ENCODE data around the gene ACOXL.
"Not testable (repeated sequence)": the region's sequence is repeated elsewhere in the genome, so short reads cannot be mapped to it uniquely, and the experiment has no call there.

Gene ACOXL

DNA sequence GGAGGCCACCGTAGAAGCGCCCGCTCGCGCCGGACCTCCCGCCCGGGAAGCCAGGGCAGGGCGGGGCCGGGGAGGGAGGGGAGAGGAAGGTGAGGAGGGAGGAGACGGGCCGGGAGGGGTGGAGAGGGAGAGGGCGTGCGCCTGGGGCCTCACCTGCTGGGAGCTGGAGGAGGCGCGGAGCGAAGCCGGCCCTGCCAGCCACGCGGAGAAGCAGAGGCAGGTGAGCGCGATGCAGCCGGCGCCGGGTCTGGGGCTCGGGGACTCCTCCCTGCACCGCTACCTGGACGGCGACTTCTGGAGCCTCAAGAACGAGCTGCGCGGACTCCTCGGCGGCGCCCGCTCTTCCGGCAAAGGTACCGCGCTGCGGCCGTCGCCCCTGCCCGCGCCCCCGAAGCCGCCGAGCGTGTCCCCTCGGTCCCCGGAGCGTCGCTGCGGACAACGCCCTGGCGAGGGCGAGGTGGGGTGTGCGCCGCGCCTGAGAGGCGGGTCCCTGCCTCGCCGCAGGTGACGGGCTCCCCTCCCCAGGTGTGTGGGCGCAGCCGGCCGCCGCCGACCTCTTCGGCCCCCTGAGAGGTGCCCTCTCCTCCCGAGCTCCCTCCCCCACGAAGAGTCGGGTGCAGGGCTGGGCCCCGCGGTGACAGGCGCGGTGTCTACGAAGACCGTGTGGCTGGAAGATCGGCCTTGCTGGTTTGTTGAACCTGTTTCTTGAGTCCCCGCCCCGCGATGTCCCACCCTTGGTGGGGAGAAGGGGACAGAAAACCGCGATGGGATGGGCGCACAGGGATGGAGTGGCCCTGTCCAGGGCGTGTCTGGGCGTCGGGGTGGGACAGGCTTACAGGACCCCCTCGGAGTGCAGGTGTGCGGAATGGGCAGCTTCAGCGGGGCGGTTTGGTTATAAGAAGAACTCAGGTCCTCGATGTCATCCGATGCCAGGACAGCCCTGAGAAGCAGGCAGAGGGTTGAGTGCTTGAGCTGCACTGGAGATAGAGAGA lies at the start of gene ACOXL:
Gene ACOXL (plus strand): TSS at position 152 of the 992 bp plus-strand sequence. CDS start 35,817 bp downstream, outside the sequence.
- DNase-seq, result no peak

DNA sequence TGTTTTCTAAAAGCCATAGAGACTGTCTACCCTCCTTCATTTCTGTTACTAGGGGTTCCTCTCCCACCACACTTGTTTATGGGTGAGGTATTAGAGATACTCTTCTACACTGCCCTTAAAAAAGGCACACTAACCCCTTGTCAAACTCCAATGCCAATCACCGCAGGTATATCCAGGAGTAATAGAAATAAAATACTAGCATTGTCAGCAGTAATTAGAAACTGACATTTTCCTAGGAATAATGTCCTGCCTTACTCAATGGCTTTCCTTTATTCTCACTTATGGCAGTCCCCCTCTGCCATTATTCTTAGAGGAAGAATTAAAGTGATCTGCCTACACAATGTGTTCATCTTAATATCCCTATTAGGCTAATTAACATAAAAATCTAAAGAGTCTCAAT lies 49.5 kb upstream of the ACOXL start:
- DNase-seq, result no peak

DNA sequence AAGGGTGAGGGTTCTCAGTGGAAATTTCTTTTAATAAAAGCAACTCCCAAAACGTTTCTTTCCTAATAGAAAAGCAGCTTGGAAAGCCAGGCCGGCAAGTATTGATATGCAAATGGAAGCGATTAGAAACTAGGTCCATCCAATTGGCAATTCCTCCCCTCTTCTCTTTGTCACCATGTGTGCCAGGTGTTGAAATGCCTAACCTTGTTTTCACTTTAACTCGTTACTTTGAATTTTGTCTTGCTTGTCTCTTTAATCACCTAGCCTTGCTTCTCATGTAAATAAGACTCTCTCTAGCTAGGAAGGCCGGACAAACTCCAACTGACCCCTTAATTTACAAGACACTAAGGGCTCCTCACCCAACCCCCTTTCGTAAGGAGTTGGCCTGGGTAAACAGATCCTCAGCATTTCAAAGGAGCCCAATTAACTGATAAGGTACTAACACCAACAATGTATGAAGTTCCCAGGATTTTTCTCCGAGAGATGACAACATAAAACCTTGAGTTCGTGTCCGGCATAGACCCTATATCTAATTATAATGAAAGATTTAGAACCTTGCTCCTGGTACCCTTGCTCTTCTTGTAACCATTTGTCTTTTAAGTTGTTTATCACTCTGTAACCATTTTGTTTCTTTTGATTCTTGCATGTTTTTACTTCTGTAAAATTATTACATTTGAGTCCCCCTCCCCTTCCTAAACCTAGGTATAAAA lies 44.4 kb upstream of the ACOXL start:
- DNase-seq, result not testable (repeated sequence)

DNA sequence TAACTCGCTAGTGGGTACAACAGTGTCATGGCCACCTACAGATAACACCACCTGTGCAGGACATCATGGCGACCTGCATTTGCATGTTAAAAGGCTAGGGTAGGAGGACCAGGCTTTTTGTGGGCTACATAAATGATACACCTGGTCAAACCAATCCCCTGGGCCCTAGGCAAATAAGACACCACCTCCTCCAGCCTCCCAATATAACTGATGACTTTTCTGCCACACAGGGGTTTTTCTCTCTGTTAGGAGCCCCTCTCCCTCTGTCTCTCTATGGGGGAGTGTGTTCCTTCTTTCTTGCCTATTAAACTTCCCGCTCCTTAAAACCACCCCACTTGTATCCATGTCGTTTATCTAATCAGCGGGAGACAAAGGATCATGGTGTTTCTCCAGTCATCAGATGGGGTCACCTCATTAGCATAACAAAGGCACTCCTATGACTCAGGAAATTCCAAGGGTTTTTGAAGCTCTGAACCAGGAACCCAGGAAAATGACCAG lies 43.7 kb upstream of the ACOXL start:
- DNase-seq, result no peak

DNA sequence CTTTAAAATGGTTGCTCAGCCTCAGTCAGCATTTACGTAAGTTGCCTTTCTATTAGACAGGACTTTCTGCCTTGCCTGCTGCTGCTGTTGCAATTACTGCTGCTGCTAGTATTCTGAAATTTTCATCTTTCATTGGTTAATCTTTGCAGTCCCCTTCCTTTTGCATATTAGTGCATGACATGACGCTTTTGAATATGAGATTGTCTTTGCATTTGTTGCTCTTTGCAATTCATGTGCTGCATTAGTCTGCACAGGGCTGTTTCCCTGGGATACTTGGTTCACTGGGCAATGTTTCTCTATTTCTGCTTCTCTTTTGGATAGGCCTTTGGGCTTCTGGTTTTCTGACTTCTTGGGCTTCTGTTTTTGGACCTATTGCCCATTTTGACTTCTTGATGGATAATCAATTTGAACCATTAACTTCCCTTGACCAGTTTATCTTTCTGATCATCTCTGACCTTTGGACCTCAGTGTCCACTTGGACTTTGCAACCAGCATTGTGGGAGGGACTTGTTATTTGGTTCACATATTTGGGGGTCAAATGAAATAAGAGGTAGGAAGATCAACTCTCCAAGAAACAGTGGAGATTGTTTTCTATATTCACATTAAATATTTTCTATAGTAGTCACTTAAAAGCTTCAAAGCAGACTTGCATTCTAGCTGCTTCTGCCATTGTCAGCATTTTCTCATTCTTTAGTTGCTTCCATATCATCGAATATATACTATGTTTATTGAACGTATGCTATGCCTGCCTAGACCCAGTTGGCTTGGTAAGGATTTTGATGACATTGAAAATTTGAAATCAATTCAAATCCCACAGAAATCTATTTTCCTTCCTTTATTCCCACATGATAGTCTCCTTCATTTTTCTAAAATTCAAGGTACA lies 42.0 kb upstream of the ACOXL start:
- no peak for DNase-seq

DNA sequence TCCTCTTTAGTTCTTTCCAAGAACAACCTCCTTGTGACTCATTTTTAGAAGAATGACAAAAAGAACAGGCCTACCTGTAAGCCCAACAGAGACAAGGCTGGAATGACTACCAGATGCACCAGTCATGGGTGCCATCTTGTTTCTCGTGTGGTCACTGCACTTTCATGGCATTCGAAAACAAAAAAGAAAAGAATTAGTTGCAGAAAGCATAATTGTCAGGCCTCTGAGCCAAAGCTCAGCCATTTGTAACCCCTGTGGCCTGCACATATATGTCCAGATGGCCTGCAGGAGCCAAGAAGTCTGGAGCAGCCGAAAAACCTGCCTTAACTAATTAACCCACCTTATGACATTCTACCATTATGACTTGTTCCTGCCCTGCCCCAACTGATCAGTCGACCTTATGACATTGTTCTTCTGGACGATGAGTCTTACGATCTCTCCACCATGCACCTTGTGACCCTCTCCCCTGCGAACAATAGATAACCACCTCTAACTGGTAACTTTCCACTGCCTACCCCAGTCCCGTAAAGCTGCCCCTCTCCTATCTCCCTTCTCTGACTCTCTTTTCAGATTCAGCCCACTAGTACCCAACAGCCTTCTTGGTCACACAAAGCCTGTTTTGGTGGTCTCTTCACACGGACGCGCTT lies 40.6 kb upstream of the ACOXL start:
- no peak for DNase-seq

DNA sequence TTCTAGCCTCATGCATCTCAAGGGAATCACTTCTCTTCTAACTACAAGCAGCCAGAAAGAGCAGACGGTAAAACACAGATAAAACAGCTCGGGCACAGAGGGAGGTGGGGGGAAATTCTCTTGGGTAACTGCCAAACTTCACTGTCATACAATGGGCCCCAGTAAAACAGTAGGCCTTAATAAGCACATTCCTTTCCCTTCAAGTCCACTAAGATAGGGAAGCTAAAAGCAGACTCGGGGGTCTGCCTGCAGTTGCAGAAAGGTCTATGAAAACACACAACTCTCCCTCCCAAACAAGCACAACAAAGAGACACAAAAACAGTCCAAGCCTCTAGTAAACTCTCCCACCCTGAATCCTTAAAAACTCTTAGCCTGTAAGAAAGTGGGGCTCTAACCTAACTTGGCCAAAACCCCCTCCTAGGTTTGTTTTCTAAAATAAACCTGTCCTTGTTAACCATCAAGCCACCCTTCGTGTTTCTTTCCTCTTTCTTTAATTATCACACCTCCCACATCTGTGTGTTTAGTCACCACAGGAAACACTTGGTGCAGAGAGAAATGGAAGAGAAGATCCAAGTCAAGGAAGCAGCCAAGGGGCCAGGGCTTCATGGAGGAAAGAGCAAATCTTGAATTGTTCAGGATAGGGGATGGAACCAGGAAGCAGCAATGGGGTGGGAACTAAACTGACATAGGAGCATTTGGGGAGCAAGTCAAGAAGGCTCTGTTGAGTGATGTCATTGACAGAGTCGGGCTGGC lies 37.1 kb upstream of the ACOXL start:
- DNase-seq, result not testable (repeated sequence)

DNA sequence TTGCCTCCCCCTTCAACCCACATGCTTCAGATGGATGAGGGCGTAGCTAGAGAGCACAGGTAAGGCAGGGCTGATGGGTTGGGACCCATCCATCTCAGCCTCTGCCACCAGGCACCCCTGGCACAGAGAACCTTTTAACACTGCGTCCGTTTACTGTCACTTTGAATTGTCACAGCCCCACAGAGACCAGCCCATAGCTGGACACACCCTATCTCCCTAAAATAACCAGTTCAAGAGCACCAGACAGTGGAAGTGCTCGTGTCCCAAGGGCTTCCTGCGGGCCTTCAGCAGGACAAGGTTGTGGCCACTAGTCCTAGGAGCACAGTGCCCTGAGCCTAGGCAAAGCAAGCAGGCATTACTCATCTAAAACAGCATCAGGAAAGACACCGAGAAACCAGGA lies 34.1 kb upstream of the ACOXL start:
- not testable (repeated sequence) for DNase-seq

DNA sequence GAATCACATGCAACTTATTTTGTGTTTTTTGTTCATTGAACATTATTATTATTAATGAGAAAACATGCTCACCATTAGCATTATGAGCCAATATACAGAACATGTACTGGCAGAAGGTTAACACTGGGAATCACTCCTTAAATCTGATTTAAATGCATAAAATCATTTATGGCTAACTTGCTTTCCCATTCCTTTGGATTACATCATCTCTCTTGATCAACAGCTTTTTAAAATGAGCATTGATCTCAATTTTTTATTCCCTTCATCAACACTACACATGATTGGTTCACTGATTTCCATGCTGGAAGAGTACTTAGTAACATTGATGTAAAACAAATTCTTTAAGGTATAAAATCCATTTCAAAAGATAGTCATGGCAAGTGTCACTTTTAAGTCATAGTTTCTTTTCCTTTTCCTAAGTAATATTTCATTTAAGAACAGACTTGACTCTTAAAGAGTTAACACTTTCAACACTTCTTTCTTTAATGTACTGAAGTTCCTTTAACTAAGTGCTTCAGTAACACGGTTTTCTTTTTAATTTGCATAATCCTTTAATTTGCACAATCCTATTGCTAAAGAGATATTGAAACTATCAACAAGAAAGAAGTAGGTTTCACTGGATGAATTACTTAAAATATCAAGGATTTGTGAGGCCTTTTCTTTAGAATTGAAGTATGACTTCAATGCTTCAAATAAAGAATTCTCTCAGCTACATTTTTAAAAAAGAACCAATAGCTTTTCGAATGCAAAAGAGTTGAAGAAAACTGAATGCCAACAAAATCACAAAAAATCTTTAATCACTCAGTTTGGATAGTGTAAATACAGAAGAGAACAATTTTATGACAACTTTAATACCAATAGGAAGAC lies 29.6 kb upstream of the ACOXL start:
- no peak for DNase-seq

DNA sequence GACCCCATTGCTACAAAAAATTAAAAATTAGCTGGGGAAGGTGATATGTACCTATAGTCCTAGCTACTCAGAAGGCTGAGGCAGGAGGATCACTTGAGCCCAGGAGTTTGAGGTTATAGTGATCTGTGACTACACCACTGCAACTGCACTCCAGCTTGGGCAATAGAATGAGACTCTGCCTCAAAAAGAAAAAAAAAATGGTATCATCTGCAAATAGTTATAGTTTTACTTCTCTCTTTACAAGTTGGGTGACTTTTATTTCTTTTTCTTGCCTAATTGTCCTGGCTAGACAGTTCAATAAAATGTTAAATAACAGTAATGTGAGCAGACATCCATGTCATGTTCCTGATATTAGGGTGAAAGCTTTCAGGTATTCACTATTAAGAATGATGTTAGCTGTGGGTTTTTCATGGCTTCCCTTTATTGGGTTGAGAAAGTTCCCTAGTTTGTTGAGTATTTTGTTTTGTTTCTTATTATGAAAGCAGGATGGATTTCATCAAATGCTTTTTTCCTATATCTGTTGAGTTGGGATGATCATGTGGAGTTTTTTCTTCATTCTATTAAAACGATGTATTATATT lies 24.9 kb upstream of the ACOXL start:
- no peak for DNase-seq

DNA sequence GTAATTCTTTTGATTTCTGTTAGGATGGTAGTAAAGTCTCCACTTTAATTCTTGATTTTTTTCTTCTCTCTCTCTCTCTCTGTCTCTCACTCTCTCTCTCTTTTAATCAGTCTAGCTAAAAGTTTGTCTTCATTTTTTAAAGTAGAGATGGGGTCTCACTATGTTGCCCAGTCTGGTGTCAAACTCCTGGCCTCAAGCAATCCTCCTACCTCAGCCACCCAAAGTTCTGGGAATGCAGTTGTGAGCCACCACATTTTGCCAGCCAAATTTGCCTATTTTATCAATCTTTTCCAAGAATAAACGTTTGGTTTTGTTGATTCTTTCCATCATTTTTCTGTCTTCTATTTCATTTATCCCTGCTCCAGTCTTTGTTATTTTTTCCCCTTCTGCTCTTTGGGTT lies 23.9 kb upstream of the ACOXL start:
- DNase-seq, result no peak

DNA sequence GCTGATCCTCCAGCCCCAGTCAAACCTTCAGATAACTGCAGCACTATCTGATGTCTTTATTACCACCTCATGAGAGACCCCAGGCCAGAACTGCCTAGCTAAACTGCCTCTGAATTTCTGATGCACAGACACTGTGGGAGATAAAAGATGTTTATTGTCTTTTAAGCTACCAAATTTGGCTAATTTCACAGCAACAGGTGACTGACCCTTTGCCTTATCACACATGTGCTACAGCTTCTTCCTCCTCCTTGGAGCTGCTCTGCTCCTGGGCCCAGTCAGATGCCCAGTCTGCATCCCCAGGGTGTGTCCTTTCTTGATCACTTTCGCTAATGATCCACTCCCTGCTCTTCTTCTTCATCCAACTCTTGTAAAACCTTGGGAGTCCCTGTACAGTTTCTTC lies 19.6 kb upstream of the ACOXL start:
- DNase-seq, result no peak

DNA sequence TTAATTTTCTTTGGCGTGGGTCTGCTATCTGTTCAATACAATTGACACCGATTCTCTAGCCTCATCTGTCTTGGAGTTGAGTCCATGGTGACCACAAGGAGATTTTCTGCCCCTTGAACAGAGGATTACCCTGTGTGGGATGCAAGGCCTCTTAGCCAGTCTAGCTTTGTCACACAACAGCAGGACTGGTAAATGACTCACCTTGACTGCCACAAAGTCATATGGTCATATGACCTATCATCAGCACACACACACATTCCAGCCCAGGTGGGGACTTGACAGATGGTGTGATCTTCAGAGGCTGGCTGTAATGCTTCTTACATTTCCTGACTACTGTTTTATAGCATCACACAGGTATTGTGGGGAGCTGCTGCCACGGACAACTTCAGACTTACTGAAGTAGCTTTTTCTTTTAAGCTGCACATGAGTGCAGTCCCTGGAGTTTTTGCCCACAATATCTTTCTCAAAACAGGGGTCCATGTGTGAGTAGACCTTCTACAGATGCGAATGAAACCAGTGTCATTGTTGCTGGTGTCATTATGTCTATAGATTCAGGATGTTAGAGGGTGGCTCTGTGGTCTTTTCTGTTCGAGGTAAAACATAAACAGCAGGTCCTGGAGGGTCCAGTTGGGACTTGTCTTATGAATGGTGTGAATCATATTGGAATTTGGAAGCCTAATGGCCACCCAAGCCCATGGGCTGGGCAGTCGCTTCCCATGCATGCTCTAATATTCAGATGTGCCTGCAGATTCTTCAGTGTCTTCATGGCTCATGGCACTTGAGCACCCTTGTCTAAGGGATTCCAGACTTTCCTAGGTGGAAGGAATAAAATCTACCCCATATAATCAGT lies 18.6 kb upstream of the ACOXL start:
- no peak for DNase-seq

DNA sequence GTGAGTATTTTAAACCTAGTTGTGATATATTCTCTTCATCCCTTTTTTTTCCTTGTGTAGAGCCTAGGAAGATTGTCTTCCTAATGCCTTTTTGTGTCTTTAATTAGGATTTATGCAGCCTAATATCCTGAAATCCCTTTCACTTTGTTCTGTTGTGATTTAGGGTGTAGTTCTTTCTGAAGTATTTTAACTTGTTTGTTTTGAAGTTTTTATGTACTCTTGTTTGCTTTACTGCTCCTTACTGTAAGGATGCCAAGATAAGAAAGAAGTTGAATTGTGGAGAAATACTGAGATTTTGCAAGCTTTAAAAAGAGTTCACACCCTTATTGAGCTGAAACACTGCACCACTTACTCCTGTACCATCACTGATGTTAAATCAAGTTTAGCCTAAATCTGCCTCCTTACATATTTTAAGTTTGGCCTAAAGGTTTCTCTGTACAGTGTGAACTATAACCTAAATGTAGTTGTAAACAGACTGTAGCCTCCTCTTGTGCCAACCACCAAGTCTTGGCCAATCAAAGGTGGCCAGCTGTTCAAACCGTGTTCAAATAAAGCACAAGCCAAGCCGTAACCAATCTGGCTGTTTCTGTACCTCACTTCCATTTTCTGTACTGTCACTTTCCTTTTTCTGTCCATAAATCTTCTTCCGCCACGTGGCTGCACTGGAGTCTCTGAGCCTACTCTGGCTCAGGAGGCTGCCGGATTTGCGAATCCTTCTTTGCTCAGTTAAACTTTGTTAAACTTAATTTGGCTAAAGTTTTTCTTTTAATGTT lies 17.7 kb upstream of the ACOXL start:
- no peak for DNase-seq

DNA sequence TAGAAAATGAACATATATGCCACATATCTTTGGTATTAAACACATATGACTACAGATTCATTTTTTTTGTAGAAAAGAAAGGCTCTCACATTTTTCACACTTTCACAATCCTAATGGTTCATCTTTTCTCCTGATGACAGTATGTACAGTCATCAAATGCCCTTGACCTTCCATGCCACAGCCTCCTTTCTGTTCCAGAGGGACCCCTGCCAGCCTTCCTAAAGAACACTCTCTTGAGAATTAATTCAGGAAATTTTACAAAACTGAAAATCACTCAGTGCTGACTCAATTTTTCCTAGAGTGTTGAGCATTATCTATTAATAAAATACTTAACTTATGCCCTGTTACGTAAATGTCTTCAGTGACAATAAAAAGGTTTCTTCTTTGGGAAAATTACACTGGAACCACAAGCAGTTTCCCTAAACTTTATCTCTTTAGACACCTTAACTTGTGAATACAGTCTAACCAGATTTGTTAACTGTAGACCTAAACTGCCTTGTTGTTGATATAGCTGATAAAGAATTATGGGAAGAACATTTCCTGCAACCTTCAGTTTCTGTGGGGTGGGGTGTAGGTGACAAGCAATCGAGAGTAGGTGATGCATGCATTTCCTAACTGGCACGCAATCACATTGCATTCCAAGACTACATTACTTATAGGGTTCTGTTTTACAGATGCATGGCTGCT lies 15.3 kb upstream of the ACOXL start:
- no peak for DNase-seq

DNA sequence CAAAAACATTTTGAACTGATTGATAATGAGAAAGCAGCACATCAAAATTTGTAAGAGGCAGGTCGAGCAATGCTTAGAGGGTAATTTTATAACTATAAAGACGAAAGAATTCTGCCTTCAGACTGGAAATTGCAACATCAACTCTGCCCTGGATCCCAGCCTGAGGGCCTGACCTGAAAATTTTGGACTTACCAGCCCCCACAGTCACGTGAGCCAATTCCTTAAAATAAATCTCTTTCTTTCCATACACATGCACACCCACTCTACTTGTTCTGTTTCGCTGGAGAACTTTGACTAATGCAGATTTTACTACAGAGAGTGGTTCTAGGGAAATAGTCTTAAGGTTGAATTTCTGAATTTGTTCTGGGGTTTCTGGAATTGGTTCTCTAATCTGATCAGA lies 14.6 kb upstream of the ACOXL start:
- DNase-seq, result no peak

DNA sequence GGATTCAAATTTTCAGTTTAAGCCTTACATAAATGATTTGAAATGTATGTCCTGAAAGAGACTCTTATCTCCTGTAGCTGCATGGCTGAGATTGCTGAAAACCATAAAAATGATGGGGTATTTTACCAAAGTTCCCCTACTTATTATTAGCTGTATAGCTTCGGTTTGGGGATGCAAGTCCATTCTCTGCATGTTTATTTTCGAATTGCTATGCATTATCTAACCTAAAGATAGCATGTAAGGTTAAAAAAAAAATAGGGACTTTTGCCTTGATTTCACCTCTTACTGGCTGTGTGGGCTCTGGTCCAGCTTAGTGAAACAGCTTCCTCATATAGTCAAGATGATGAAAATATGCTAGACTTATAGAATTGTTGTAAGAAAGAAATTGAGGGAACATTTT lies 14.0 kb upstream of the ACOXL start:
- DNase-seq, result no peak

DNA sequence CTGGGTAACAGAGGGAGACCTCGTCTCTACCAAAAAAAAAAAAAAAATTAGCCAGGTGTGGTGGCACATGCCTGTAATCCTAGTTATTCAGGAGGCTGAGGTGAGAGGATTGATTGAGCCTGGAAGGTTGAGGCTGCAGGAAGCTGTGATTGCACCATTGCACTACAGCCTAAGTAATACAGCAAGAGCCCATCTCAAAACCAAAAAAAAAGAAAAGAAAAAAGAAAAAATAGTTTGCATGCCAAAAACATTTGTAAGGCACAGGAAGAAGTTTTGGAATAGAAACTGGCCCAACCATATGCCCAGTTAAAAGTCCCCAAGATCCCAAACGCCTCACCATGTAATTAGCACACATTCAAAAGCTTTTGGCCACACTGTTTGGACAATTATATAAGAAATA lies 13.4 kb upstream of the ACOXL start:
- no peak for DNase-seq

All from right hindlimb (tissue), 1 donor.